NT2/D1 (cell line): ENCODE data around the gene CDH12.

Experiments used
- DNase-seq: peaks from one replicate; pipeline ENCODE4 v3.0.0-alpha.2; 2011; ENCODE audit warnings: low read depth, low spot score
- H3K27me3 ChIP-seq: 2 replicates; pipeline ENCODE4 v1.6.0; 2011; ENCODE audit warnings: mild to moderate bottlenecking; ENCODE audit not compliant: insufficient read length, insufficient read depth
- H3K36me3 ChIP-seq: 2 replicates; pipeline ENCODE4 v1.6.1; 2011; ENCODE audit warnings: mild to moderate bottlenecking, low read length, mixed read lengths; ENCODE audit not compliant: insufficient read depth, insufficient read length
- H3K4me1 ChIP-seq: 2 replicates; pipeline ENCODE4 v1.5.1; 2011; ENCODE audit not compliant: insufficient read depth, insufficient read length
- H3K4me3 ChIP-seq: 2 replicates; pipeline ENCODE4 v1.5.1; 2011; ENCODE audit warnings: low read depth; ENCODE audit not compliant: insufficient read length
- H3K9ac ChIP-seq: 2 replicates; pipeline ENCODE4 v1.6.0; 2011; ENCODE audit warnings: low read depth; ENCODE audit not compliant: insufficient read length
- H3K9me3 ChIP-seq: 2 replicates; pipeline ENCODE4 v1.5.1; 2011; ENCODE audit warnings: mild to moderate bottlenecking, low read length; ENCODE audit not compliant: insufficient read depth
- SUZ12 ChIP-seq: IDR thresholded peaks from 2 replicates; pipeline ENCODE4 v1.6.1; 2011; ENCODE audit not compliant: insufficient read length, insufficient read depth; ENCODE audit errors: extremely low read depth
- YY1 ChIP-seq: IDR thresholded peaks from 2 replicates; pipeline ENCODE4 v1.6.1; 2011; ENCODE audit not compliant: insufficient read length, insufficient read depth
- ZNF274 ChIP-seq: IDR thresholded peaks from 2 replicates; pipeline ENCODE4 v1.6.1; 2011; ENCODE audit warnings: mild to moderate bottlenecking, low read depth, low read length

The CDH12 gene

GRCh38 chr5:21834863-21835262 is 1018.3 kb downstream of the CDH12 start:
- Histone ChIP-seq H3K4me1 (no peaks in the 10 kb centered on the region), H3K9me3 (no peaks in the 10 kb centered on the region), H3K4me3 (no peak overlapping the region), H3K36me3 (no peaks in the 10 kb centered on the region), H3K27me3 (no peaks in the 10 kb centered on the region), H3K9ac (no peak overlapping the region)
- TF ChIP-seq YY1 (no peak), SUZ12 (no peak)
- no peak for DNase-seq

DNA sequence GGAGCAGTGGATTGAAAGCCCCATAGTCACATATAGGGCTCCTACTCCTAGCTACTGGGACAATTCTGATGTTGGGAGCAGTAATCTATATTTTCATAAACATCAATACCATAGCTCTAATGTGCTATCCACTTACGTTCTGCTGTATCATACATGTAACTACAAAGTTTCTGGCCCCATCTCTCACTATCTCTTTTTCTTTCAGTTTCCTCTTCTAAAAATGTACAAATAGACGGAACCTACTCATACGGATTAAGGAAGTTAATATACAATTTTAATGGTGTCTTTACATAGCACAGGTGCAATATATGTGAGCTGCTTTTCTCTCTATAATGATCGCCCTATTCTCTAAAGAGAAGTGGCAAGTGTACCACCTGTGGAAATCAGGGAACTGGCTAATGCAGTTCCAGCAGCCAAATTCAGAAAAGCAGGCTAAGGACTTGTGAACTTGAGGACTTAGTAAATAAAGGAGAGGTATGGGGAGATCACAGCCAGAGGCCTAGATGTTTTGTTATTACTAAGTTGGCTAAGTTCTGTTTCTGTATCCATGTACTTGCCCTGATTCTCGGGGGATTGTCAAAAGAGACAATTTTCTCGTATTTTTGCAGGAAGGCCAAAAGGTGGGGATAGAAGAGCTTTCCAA is 1021.9 kb downstream of the CDH12 start:
- Histone ChIP-seq H3K9me3 (no peaks in the 10 kb centered on the region), H3K4me3 (no peak overlapping the region), H3K36me3 (no peaks in the 10 kb centered on the region), H3K27me3 (no peaks in the 10 kb centered on the region), H3K4me1 (no peaks in the 10 kb centered on the region), H3K9ac (no peak overlapping the region)
- TF ChIP-seq SUZ12, result no peak
- TF ChIP-seq ZNF274, result no peak
- no peak for TF ChIP-seq YY1
- no peak for DNase-seq

- DNase-seq, result no peak
- no peak overlapping the region for H3K9ac ChIP-seq
- TF ChIP-seq ZNF274, result no peak
- H3K36me3 ChIP-seq, result no peaks in the 10 kb centered on the region
- H3K4me1 ChIP-seq, result no peaks in the 10 kb centered on the region
- H3K27me3 ChIP-seq, result no peaks in the 10 kb centered on the region
- H3K9me3 ChIP-seq, result no peaks in the 10 kb centered on the region
- H3K4me3 ChIP-seq, result no peak overlapping the region
Observed at GRCh38 chr5:21826884-21827283, 1026.3 kb downstream of the CDH12 start.

- Histone ChIP-seq H3K4me1 (no peaks in the 10 kb centered on the region), H3K9me3 (no peaks in the 10 kb centered on the region), H3K9ac (no peak overlapping the region), H3K4me3 (no peak overlapping the region), H3K36me3 (no peaks in the 10 kb centered on the region), H3K27me3 (no peaks in the 10 kb centered on the region)
- TF ChIP-seq SUZ12 (no peak), YY1 (no peak), ZNF274 (no peak)
- DNase-seq, result no peak
Observed at GRCh38 chr5:21823588-21823987, 1029.6 kb downstream of the CDH12 start.

- no peaks in the 10 kb centered on the region for H3K9me3 ChIP-seq
- no peaks in the 10 kb centered on the region for H3K36me3 ChIP-seq
- H3K9ac ChIP-seq, result no peak overlapping the region
- no peak for TF ChIP-seq SUZ12
- no peak for TF ChIP-seq ZNF274
- TF ChIP-seq YY1, result no peak
- no peaks in the 10 kb centered on the region for H3K27me3 ChIP-seq
- DNase-seq, result no peak
- H3K4me3 ChIP-seq, result no peak overlapping the region
- no peaks in the 10 kb centered on the region for H3K4me1 ChIP-seq
Observed at GRCh38 chr5:21823076-21823574, 1030.0 kb downstream of the CDH12 start.

- H3K4me3 ChIP-seq, result no peak overlapping the region
- no peaks in the 10 kb centered on the region for H3K27me3 ChIP-seq
- no peaks in the 10 kb centered on the region for H3K4me1 ChIP-seq
- no peak for DNase-seq
- no peak for TF ChIP-seq ZNF274
- TF ChIP-seq YY1, result no peak
- no peak for TF ChIP-seq SUZ12
- no peaks in the 10 kb centered on the region for H3K36me3 ChIP-seq
- H3K9ac ChIP-seq, result no peak overlapping the region
- H3K9me3 ChIP-seq, result no peaks in the 10 kb centered on the region
Observed at GRCh38 chr5:21820527-21820926, 1032.6 kb downstream of the CDH12 start.

DNA sequence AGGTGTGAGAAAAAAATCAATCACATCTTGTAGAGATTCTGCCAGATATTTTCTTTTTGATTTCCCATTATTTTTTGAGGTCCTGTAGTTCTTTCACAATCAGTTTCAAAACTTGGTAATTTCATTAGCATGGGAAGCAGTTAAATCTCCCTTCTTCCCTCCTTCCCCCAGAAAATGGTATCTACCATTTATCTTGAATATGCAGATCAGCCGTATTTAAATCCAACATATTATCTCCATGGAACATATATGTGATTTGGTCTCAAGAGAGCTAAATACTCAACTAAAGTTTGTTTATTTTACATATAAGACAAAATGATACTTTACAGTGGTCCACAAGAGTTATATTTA is 1034.8 kb downstream of the CDH12 start:
- no peak overlapping the region for H3K4me3 ChIP-seq

More for the DNA sequence above, 1034.8 kb downstream of the CDH12 start:
- DNase-seq, result no peak
- Histone ChIP-seq H3K9ac (no peak overlapping the region), H3K27me3 (no peaks in the 10 kb centered on the region), H3K4me1 (no peaks in the 10 kb centered on the region), H3K9me3 (no peaks in the 10 kb centered on the region), H3K36me3 (no peaks in the 10 kb centered on the region)
- TF ChIP-seq YY1, result no peak
